Activated B cell treated with CpG ODN at 0.5 μM for 24 hours (primary cell): ENCODE data around the gene ASCL2. TPM values are rescaled to one million over a fixed set of nuclear protein-coding genes. Genes with fewer than 3 reads are reported as not detected.

Source experiments
- ATAC-seq: fragments of 200-7000 bp; cut with Tn5 transposase; one replicate; pipeline ENCODE4 v1.10.0; 2021; ENCODE audit warnings: low read depth, mild to moderate bottlenecking, moderate library complexity
- CTCF ChIA-PET: fragments of 350-600 bp; sonication (Branson Sonifier 250); formaldehyde crosslinking; loops from one replicate; lab custom pipeline; 2021; ENCODE audit warnings: antibody characterized with exemption; lab: Charles Lee
- POLR2A ChIA-PET: fragments of 350-600 bp; sonication (Branson Sonifier 250); formaldehyde crosslinking; loops from one replicate; lab custom pipeline; 2021; ENCODE audit warnings: antibody characterized with exemption; lab: Charles Lee
- DNase-seq: peaks from one replicate; pipeline ENCODE4 v3.0.0; 2022
- H3K27ac Mint-ChIP-seq: one replicate; pipeline ENCODE4 v1.8.0; 2020; ENCODE audit warnings: mixed read lengths
- H3K27me3 Mint-ChIP-seq: one replicate; pipeline ENCODE4 v1.8.0; 2021; ENCODE audit warnings: mixed read lengths
- H3K36me3 Mint-ChIP-seq: one replicate; pipeline ENCODE4 v1.8.0; 2021; ENCODE audit warnings: low read depth, mixed read lengths
- H3K4me1 Mint-ChIP-seq: one replicate; pipeline ENCODE4 v1.8.0; 2021; ENCODE audit warnings: mixed read lengths
- H3K4me3 Mint-ChIP-seq: one replicate; pipeline ENCODE4 v1.8.0; 2020; ENCODE audit warnings: mild to moderate bottlenecking, mixed read lengths
- H3K9me3 Mint-ChIP-seq: one replicate; pipeline ENCODE4 v1.8.0; 2020; ENCODE audit warnings: mixed read lengths
- CTCF ChIP-seq: fragments of 200-600 bp; IDR thresholded peaks from one replicate; pipeline ENCODE4 v1.8.0; 2022; ENCODE audit warnings: antibody characterized with exemption, mild to moderate bottlenecking
- intact Hi-C: fragments of 100-400 bp; cut with micrococcal nuclease; formaldehyde crosslinking; loops from one replicate; pipeline ENCODE4 v1.15.1; 2024
- total RNA-seq: library from RNA; stranded (reverse); gene quantifications from 2 replicates; pipeline ENCODE4 v1.2.3, GENCODE V29; 2022

Gene ASCL2
- total RNA-seq, 1 donor from 2014 or later = 1.3 TPM

GRCh38 chr11:2221024-2221423 is 49.4 kb downstream of the ASCL2 start:
- Mint-ChIP-seq H3K36me3 (no peaks in the 10 kb centered on the region), H3K4me3 (no peak overlapping the region), H3K4me1 (peaks cover 9% of the 10 kb centered on the region), H3K9me3 (peaks cover 6% of the 10 kb centered on the region), H3K27ac (no peak overlapping the region), H3K27me3 (peaks cover 18% of the 10 kb centered on the region)
- no peak for TF ChIP-seq CTCF
- DNase-seq (no peak), ATAC-seq (no peak)
- ChIA-PET POLR2A (no interaction called here), CTCF (no interaction called here)
- intact Hi-C loops = loop anchor here (2.0 kb wide), 1 partner anchor 48 kb away; no protein-coding TSS in a partner anchor

GRCh38 chr11:2220173-2220771 is 50.1 kb downstream of the ASCL2 start:
- no peak for DNase-seq
- TF ChIP-seq CTCF = no peak
- peaks cover 6% of the 10 kb centered on the region for H3K9me3 Mint-ChIP-seq
- no peak overlapping the region for H3K4me3 Mint-ChIP-seq
- peak; percentile 21 for ATAC-seq
- peaks cover 9% of the 10 kb centered on the region for H3K4me1 Mint-ChIP-seq
- ChIA-PET CTCF (no interaction called here), POLR2A (no interaction called here)
- H3K36me3 Mint-ChIP-seq = no peaks in the 10 kb centered on the region
- H3K27ac Mint-ChIP-seq = peak overlapping the region; percentile 1
- intact Hi-C loops = loop anchor here (2.0 kb wide), 1 partner anchor 49 kb away; no protein-coding TSS in a partner anchor
- peaks cover 13% of the 10 kb centered on the region for H3K27me3 Mint-ChIP-seq

GRCh38 chr11:2219318-2220017 is 50.9 kb downstream of the ASCL2 start:
- intact Hi-C loops = loop anchor here (2.0 kb wide), 1 partner anchor 49 kb away; no protein-coding TSS in a partner anchor
- Mint-ChIP-seq H3K27ac (no peak overlapping the region), H3K9me3 (peaks cover 6% of the 10 kb centered on the region), H3K4me1 (peaks cover 9% of the 10 kb centered on the region), H3K27me3 (peaks cover 13% of the 10 kb centered on the region), H3K36me3 (no peaks in the 10 kb centered on the region), H3K4me3 (no peak overlapping the region)
- DNase-seq (no peak), ATAC-seq (no peak)
- ChIA-PET POLR2A (no interaction called here), CTCF (no interaction called here)
- TF ChIP-seq CTCF = no peak

Other genes starting within 250 kb of the ASCL2 start
- gene IGF2, start 131.2 kb downstream of the ASCL2 start, total RNA-seq = not detected in 2 replicates
- gene INS, start 109.4 kb downstream of the ASCL2 start, total RNA-seq = not detected in 2 replicates
- gene TH, start 98.8 kb downstream of the ASCL2 start, total RNA-seq = not detected in 2 replicates
- gene C11orf21, start 31.3 kb upstream of the ASCL2 start, total RNA-seq = 5.2 and 8.8 TPM in 2 replicates
- 6.8 and 7.3 TPM in 2 replicates for gene TSPAN32, start 31.4 kb upstream of the ASCL2 start, total RNA-seq
- 130 and 132 TPM in 2 replicates for gene CD81, start 106.7 kb upstream of the ASCL2 start, total RNA-seq
- 59.4 and 59.7 TPM in 2 replicates for gene TSSC4, start 130.2 kb upstream of the ASCL2 start, total RNA-seq
- not detected in 2 replicates for gene TRPM5, start 173.9 kb upstream of the ASCL2 start, total RNA-seq
- 6.5 and 8.6 TPM in 2 replicates for gene KCNQ1, start 174.4 kb upstream of the ASCL2 start, total RNA-seq